H9 (cell line): ENCODE data around the gene RAP1GAP2. TPM values are rescaled to one million over a fixed set of nuclear protein-coding genes. Genes with fewer than 3 reads are reported as not detected.
A peak's percentile ranks its signal among the peaks of the same experiment; 100 is the strongest.

Experiments used
- DNase-seq: peaks from one replicate; pipeline ENCODE4 v3.0.0-alpha.2; 2017
- H2AFZ ChIP-seq: one replicate; pipeline ENCODE4 v1.6.1; 2013; ENCODE audit warnings: mild to moderate bottlenecking, low read length, control low read depth, moderate library complexity
- H2AK5ac ChIP-seq: 2 replicates; pipeline ENCODE4 v1.6.1; 2013; ENCODE audit warnings: low read length, control low read depth, mixed read lengths; ENCODE audit not compliant: insufficient read length
- H2BK120ac ChIP-seq: one replicate; pipeline ENCODE4 v1.6.1; 2013; ENCODE audit warnings: low read depth, mild to moderate bottlenecking, low read length, control low read depth, inconsistent platforms; ENCODE audit not compliant: poor library complexity, severe bottlenecking
- H2BK12ac ChIP-seq: 2 replicates; pipeline ENCODE4 v1.6.1; 2013; ENCODE audit warnings: low read length, control low read depth, mixed read lengths, low read depth; ENCODE audit not compliant: insufficient read length
- H2BK15ac ChIP-seq: 2 replicates; pipeline ENCODE4 v1.6.1; 2013; ENCODE audit warnings: low read depth, low read length, control low read depth
- H2BK20ac ChIP-seq: one replicate; pipeline ENCODE4 v1.6.1; 2013; ENCODE audit warnings: low read depth, mild to moderate bottlenecking, low read length, control low read depth, inconsistent platforms; ENCODE audit not compliant: poor library complexity, severe bottlenecking
- H2BK5ac ChIP-seq: 2 replicates; pipeline ENCODE4 v1.6.1; 2013; ENCODE audit warnings: low read length, control low read depth, mixed read lengths; ENCODE audit not compliant: insufficient read length
- H3K14ac ChIP-seq: 2 replicates; pipeline ENCODE4 v1.6.1; 2013; ENCODE audit warnings: low read length, control low read depth; ENCODE audit not compliant: insufficient read depth
- H3K18ac ChIP-seq: 2 replicates; pipeline ENCODE4 v1.6.1; 2013; ENCODE audit warnings: low read depth, mild to moderate bottlenecking, mixed read lengths, low read length, control low read depth; ENCODE audit not compliant: insufficient read length
- H3K23ac ChIP-seq: 2 replicates; pipeline ENCODE4 v1.6.1; 2013; ENCODE audit warnings: low read length, control low read depth, mixed read lengths, low read depth; ENCODE audit not compliant: insufficient read length
- H3K23me2 ChIP-seq: 2 replicates; pipeline ENCODE4 v1.6.1; 2013; ENCODE audit warnings: low read depth, mild to moderate bottlenecking, mixed read lengths, low read length, control low read depth; ENCODE audit not compliant: insufficient read length, poor library complexity, severe bottlenecking
- H3K27ac ChIP-seq: 2 replicates; pipeline ENCODE4 v1.5.1; 2013; ENCODE audit warnings: low read length, control low read depth, mixed read lengths, low read depth; ENCODE audit not compliant: insufficient read length
- H3K27me3 ChIP-seq: 2 replicates; pipeline ENCODE4 v1.6.1; 2013; ENCODE audit warnings: low read length, control low read depth, inconsistent platforms; ENCODE audit not compliant: insufficient read depth
- H3K4ac ChIP-seq: 2 replicates; pipeline ENCODE4 v1.6.1; 2013; ENCODE audit warnings: low read depth, mild to moderate bottlenecking, control low read depth, inconsistent platforms, low read length, moderate library complexity
- H3K4me1 ChIP-seq: 2 replicates; pipeline ENCODE4 v1.6.1; 2013; ENCODE audit warnings: low read length, control low read depth, inconsistent platforms; ENCODE audit not compliant: insufficient read depth
- H3K4me2 ChIP-seq: 2 replicates; pipeline ENCODE4 v1.6.1; 2013; ENCODE audit warnings: low read length, control low read depth, mixed read lengths; ENCODE audit not compliant: insufficient read length, insufficient read depth
- H3K56ac ChIP-seq: 2 replicates; pipeline ENCODE4 v1.6.1; 2013; ENCODE audit warnings: low read depth, mild to moderate bottlenecking, mixed read lengths, low read length, control low read depth; ENCODE audit not compliant: insufficient read length
- H3K79me1 ChIP-seq: 2 replicates; pipeline ENCODE4 v1.6.1; 2013; ENCODE audit warnings: low read depth, mild to moderate bottlenecking, moderate library complexity, low read length, control low read depth, inconsistent platforms; ENCODE audit not compliant: insufficient read depth, poor library complexity, severe bottlenecking
- H3K79me2 ChIP-seq: 2 replicates; pipeline ENCODE4 v1.6.1; 2013; ENCODE audit warnings: low read length, control low read depth, inconsistent platforms; ENCODE audit not compliant: insufficient read depth
- H3K9ac ChIP-seq: 2 replicates; pipeline ENCODE4 v1.6.1; 2013; ENCODE audit warnings: low read length, control low read depth, mixed read lengths; ENCODE audit not compliant: insufficient read length; ENCODE audit errors: extremely low read depth
- H3K9me3 ChIP-seq: one replicate; pipeline ENCODE4 v1.6.1; 2013; ENCODE audit warnings: low read depth, low read length, inconsistent platforms; ENCODE audit not compliant: control insufficient read depth
- H3T11ph ChIP-seq: one replicate; pipeline ENCODE4 v1.6.1; 2013; ENCODE audit warnings: mild to moderate bottlenecking, low read length, control low read depth, inconsistent platforms
- H4K20me1 ChIP-seq: one replicate; pipeline ENCODE4 v1.6.1; 2013; ENCODE audit not compliant: control insufficient read depth, insufficient read length, insufficient read depth
- H4K5ac ChIP-seq: 2 replicates; pipeline ENCODE4 v1.6.1; 2013; ENCODE audit warnings: low read depth, mild to moderate bottlenecking, mixed read lengths, low read length, control low read depth; ENCODE audit not compliant: insufficient read length
- H4K8ac ChIP-seq: replicated peaks from 2 replicates; pipeline ENCODE4 v1.6.1; 2013; ENCODE audit warnings: low read length, control low read depth, mixed read lengths, low read depth; ENCODE audit not compliant: insufficient read length
- H4K91ac ChIP-seq: 2 replicates; pipeline ENCODE4 v1.6.1; 2013; ENCODE audit warnings: low read depth, mild to moderate bottlenecking, moderate library complexity, mixed read lengths, low read length, control low read depth; ENCODE audit not compliant: insufficient read length
- H3K27ac Mint-ChIP-seq, 3 experiments: 2 replicates in 2 of 3; 3 replicates in 1 of 3; pipeline ENCODE4 v1.8.0; 2020 to 2021; ENCODE audit warnings: mixed read lengths in 3 of 3, mild to moderate bottlenecking in 1 of 3, moderate library complexity in 1 of 3
- H3K27me3 Mint-ChIP-seq: 2 replicates; pipeline ENCODE4 v1.8.0; 2021; ENCODE audit warnings: low read depth, mild to moderate bottlenecking, moderate library complexity, mixed read lengths
- H3K36me3 Mint-ChIP-seq, 3 experiments: 2 replicates in 2 of 3; 3 replicates in 1 of 3; pipeline ENCODE4 v1.8.0; 2020 to 2021; ENCODE audit warnings: low read depth in 3 of 3, mixed read lengths in 3 of 3; ENCODE audit not compliant: insufficient read depth in 1 of 3
- H3K4me1 Mint-ChIP-seq, 2 experiments: 2 replicates each; pipeline ENCODE4 v1.8.0; 2020; ENCODE audit warnings: mixed read lengths in 2 of 2
- H3K4me3 Mint-ChIP-seq, 2 experiments: 2 replicates in 1 of 2; 3 replicates in 1 of 2; pipeline ENCODE4 v1.8.0; 2020 to 2021; ENCODE audit warnings: mild to moderate bottlenecking in 2 of 2, mixed read lengths in 2 of 2, moderate library complexity in 1 of 2
- H3K9me3 Mint-ChIP-seq, 2 experiments: 2 replicates in 1 of 2; 3 replicates in 1 of 2; pipeline ENCODE4 v1.8.0; 2020; ENCODE audit warnings: mild to moderate bottlenecking in 2 of 2, mixed read lengths in 2 of 2, moderate library complexity in 1 of 2
- CTCF ChIP-seq: fragments of 200-600 bp; sonication (generic); conservative IDR thresholded peaks from 3 replicates; pipeline ENCODE4 v1.8.0; 2021; ENCODE audit warnings: antibody characterized with exemption, mild to moderate bottlenecking
- WGBS: extraction: QIAGEN DNeasy Blood & Tissue Kit; methylation state at CpG from one replicate; pipeline ENCODE4 v1.1.7; 2013; ENCODE audit warnings: missing lambda C conversion rate, low lambda C conversion rate, mixed read lengths; ENCODE audit not compliant: insufficient read length; ENCODE audit errors: extremely low coverage; 5-methylcytosine and 5-hydroxymethylcytosine counted together
- total RNA-seq: library from RNA; stranded (reverse); gene quantifications from 2 replicates; pipeline ENCODE4 v1.2.1, GENCODE V29; 2021

RAP1GAP2 gene
- total RNA-seq, 1 experiment from 2014 or later = 33.8 TPM

DNA sequence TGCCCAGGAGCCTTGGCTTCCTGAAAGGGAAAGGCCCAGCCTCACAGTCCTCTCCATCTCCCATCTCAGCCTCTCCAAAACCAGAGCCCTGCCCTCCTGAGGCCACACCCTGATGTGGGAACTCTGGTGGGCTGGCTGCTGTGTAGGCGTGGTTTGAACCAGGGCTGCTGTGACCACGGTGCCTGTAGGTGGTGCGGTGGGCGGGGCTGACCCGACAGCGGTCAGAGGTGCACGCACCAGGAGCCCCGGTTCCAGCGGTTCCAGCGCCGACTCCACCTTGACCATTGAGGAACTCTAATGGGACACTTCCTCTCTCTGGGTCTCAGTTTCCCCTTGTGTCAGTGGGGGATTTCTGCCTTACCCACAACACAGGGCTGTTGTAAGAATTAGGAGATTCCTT is 2.4 kb downstream of the RAP1GAP2 start:
- no peak overlapping the region for H2AFZ ChIP-seq
- no peak overlapping the region for H2BK15ac ChIP-seq
- no peak overlapping the region for H3K27ac ChIP-seq
- WGBS = no CpG with 5 or more reads among the region's 11 CpGs
- H3K4me1 Mint-ChIP-seq = peaks cover 19 to 27% of the 10 kb centered on the region in 2 experiments
- H4K5ac ChIP-seq = no peak overlapping the region
- no peak overlapping the region for H4K91ac ChIP-seq
- H3K9me3 Mint-ChIP-seq = no peaks in the 10 kb centered on the region
- H2BK5ac ChIP-seq = no peak overlapping the region
- H3K79me1 ChIP-seq = no peaks in the 10 kb centered on the region
- H4K8ac ChIP-seq = no peak overlapping the region
- no peaks in the 10 kb centered on the region for H3K9me3 ChIP-seq
- H2AK5ac ChIP-seq = no peak overlapping the region
- no peak overlapping the region for H3K9ac ChIP-seq
- H4K20me1 ChIP-seq = peaks cover 5% of the 10 kb centered on the region
- no peaks in the 10 kb centered on the region for H3K27me3 Mint-ChIP-seq
- no peaks in the 10 kb centered on the region for H3K79me2 ChIP-seq
- H3K27ac Mint-ChIP-seq = 0 out of 7 replicates have a peak overlapping the region, but pooled peaks of 1 of the 3 experiments have one; percentile 9
- H3K4me1 ChIP-seq = no peaks in the 10 kb centered on the region
- H3K18ac ChIP-seq = no peak overlapping the region
- DNase-seq = peak; percentile 94
- no peak overlapping the region for H2BK20ac ChIP-seq
- H3K56ac ChIP-seq = no peak overlapping the region
- H3K23me2 ChIP-seq = no peaks in the 10 kb centered on the region
- H3K4me2 ChIP-seq = no peak overlapping the region
- H3K14ac ChIP-seq = no peak overlapping the region
- H3K27me3 ChIP-seq = no peaks in the 10 kb centered on the region
- no peak overlapping the region for H3K4me3 Mint-ChIP-seq
- no peaks in the 10 kb centered on the region; a peak in 1 of 7 replicates for H3K36me3 Mint-ChIP-seq
- no peak overlapping the region for H3K4ac ChIP-seq
- H3K23ac ChIP-seq = no peak overlapping the region
- no peak overlapping the region for H2BK12ac ChIP-seq
- H2BK120ac ChIP-seq = no peak overlapping the region
- TF ChIP-seq CTCF = no peak
- no peak overlapping the region for H3T11ph ChIP-seq
